ENCODE measurements around the gene PRR36. TPM values are rescaled to one million over a fixed set of nuclear protein-coding genes. Genes with fewer than 3 reads are reported as not detected.
A peak's percentile ranks its signal among the peaks of the same experiment; 100 is the strongest.

The PRR36 gene
- total RNA-seq, 4 donors from 2014 or later: 0.16 TPM; not detected in 3

GRCh38 chr19:7831452-7831851 lies 42.7 kb downstream of the PRR36 start:
- peak; percentile 25 for DNase-seq
- peak in 3 of 5 experiments; percentile 17 to 34 (median 22) for TF ChIP-seq CTCF (IDR thresholded peaks at IDR 0.05)
- TF ChIP-seq POLR2A (IDR thresholded peaks at IDR 0.05): no peak
- no peak for TF ChIP-seq EP300 (IDR thresholded peaks at IDR 0.05; ENCODE audit: low read depth)
- no peak for TF ChIP-seq POLR2AphosphoS5 (IDR thresholded peaks at IDR 0.05)
- peak overlapping the region in 1 of 4 donors; percentile 1 for H3K27ac ChIP-seq
- in situ Hi-C loops (cut with MboI; ENCODE audit: low pct_ligation_motif_present in 1 of 4, low pct_unique_long_range_greater_than_20kb in 1 of 4, low sequenced_read_pairs in 3 of 4) (no loop called here), intact Hi-C loops (cut with DNase I; ENCODE audit: low total_unique reads) (no loop called here)
- no peaks in the 10 kb centered on the region for H3K36me3 ChIP-seq
- H3K4me3 ChIP-seq: no peak overlapping the region
- 62% methylated on average over 9 of the region's 10 CpGs; no CpG with 5 or more reads in 1 of the 2 donors for WGBS, 2 donors (ENCODE audit: low coverage in 1 of 2)
- peaks cover 3% of the 10 kb centered on the region for H3K27me3 ChIP-seq
- H3K4me1 ChIP-seq: peaks cover 7 to 45% (median 26%) of the 10 kb centered on the region in 4 donors
- no peaks in the 10 kb centered on the region for H3K9me3 ChIP-seq

GRCh38 chr19:7830823-7831222 lies 43.4 kb downstream of the PRR36 start:
- Histone ChIP-seq H3K4me3 (peak overlapping the region in 3 of 4 donors; percentile 86 to 93 (median 90)), H3K27me3 (peaks cover 3% of the 10 kb centered on the region), H3K36me3 (no peaks in the 10 kb centered on the region), H3K4me1 (peaks cover 7 to 45% (median 26%) of the 10 kb centered on the region in 4 donors), H3K9me3 (no peaks in the 10 kb centered on the region), H3K27ac (no peak overlapping the region)
- intact Hi-C loops (cut with DNase I; ENCODE audit: low total_unique reads) (no loop called here), in situ Hi-C loops (cut with MboI; ENCODE audit: low pct_ligation_motif_present in 1 of 4, low pct_unique_long_range_greater_than_20kb in 1 of 4, low sequenced_read_pairs in 3 of 4) (no loop called here)
- TF ChIP-seq EP300 (IDR thresholded peaks at IDR 0.05; ENCODE audit: low read depth): no peak
- no peak for TF ChIP-seq CTCF (IDR thresholded peaks at IDR 0.05)
- TF ChIP-seq POLR2A (IDR thresholded peaks at IDR 0.05): no peak
- no peak for TF ChIP-seq POLR2AphosphoS5 (IDR thresholded peaks at IDR 0.05)
- no peak for DNase-seq
- 17 to 47% methylated on average over 1 to 5 of the region's 7 CpGs for WGBS, 2 donors (ENCODE audit: low coverage in 1 of 2)

GRCh38 chr19:7830272-7830771 lies 43.9 kb downstream of the PRR36 start:
- 11% methylated on average over 3 of the region's 53 CpGs; no CpG with 5 or more reads in 1 of the 2 donors for WGBS, 2 donors (ENCODE audit: low coverage in 1 of 2)
- intact Hi-C loops (cut with DNase I; ENCODE audit: low total_unique reads) (no loop called here), in situ Hi-C loops (cut with MboI; ENCODE audit: low pct_ligation_motif_present in 1 of 4, low pct_unique_long_range_greater_than_20kb in 1 of 4, low sequenced_read_pairs in 3 of 4) (no loop called here)
- Histone ChIP-seq H3K27me3 (peaks cover 3% of the 10 kb centered on the region), H3K4me1 (peaks cover 7 to 45% (median 26%) of the 10 kb centered on the region in 4 donors), H3K36me3 (no peaks in the 10 kb centered on the region), H3K9me3 (no peaks in the 10 kb centered on the region), H3K4me3 (peak overlapping the region; percentile 86 to 95 (median 92)), H3K27ac (peak overlapping the region in 3 of 4 donors; percentile 72 to 76 (median 75))
- DNase-seq: peak; percentile 30
- TF ChIP-seq POLR2AphosphoS5 (IDR thresholded peaks at IDR 0.05) (no peak), EP300 (IDR thresholded peaks at IDR 0.05; ENCODE audit: low read depth) (no peak), POLR2A (IDR thresholded peaks at IDR 0.05) (no peak), CTCF (IDR thresholded peaks at IDR 0.05) (no peak)

- peak within 1 kb of the TSS; percentile 86 to 95 (median 92) for H3K4me3 ChIP-seq
- peak within 1 kb of the TSS; percentile 19 to 76 (median 74) for H3K27ac ChIP-seq
- no peaks in the 10 kb centered on the region for H3K36me3 ChIP-seq
- WGBS, 2 donors (ENCODE audit: low coverage in 1 of 2): 0% methylated on average over 2 to 29 of the region's 45 CpGs
- in situ Hi-C loops (cut with MboI; ENCODE audit: low pct_ligation_motif_present in 1 of 4, low pct_unique_long_range_greater_than_20kb in 1 of 4, low sequenced_read_pairs in 3 of 4) (no loop called here), intact Hi-C loops (cut with DNase I; ENCODE audit: low total_unique reads) (no loop called here)
- H3K27me3 ChIP-seq: peaks cover 5% of the 10 kb centered on the region
- peak; percentile 99 for DNase-seq
- no peaks in the 10 kb centered on the region for H3K9me3 ChIP-seq
- H3K4me1 ChIP-seq: peaks cover 7 to 45% (median 26%) of the 10 kb centered on the region in 4 donors
- TF ChIP-seq POLR2AphosphoS5 (IDR thresholded peaks at IDR 0.05): peak; percentile 14 to 71 (median 51)
- no peak for TF ChIP-seq CTCF (IDR thresholded peaks at IDR 0.05)
Measured at GRCh38 chr19:7829561-7830271, 44.5 kb downstream of the PRR36 start, which contains the start of gene EVI5L. Gene EVI5L (plus strand): TSS chr19:7830218. CDS start chr19:7846543, 16,325 bp downstream.
